ENCODE measurements around the gene SYT17.

Gene SYT17

GRCh38 chr16:19274165-19274797, 106.2 kb downstream of the SYT17 start:
- Histone ChIP-seq H3F3A (ENCODE audit: control insufficient read depth, insufficient read depth) (no peaks in the 10 kb centered on the region), H3K4me2 (ENCODE audit: low read length) (no peak overlapping the region), H3K79me2 (ENCODE audit: control insufficient read depth, low read length) (no peaks in the 10 kb centered on the region), H3K9me3 (ENCODE audit: control insufficient read depth, insufficient read depth, low read length) (peaks cover 3% of the 10 kb centered on the region; the same call in 1 of the 2 replicates), H3K36me3 (ENCODE audit: control insufficient read depth, low read length) (no peaks in the 10 kb centered on the region), H3K4me3 (ENCODE audit: low read length) (no peak overlapping the region), H3K27me3 (ENCODE audit: control insufficient read depth, low read length) (no peaks in the 10 kb centered on the region), H3K27ac (ENCODE audit: low read depth, low read length) (no peak overlapping the region), H3K4me1 (ENCODE audit: control insufficient read depth, low read length) (no peaks in the 10 kb centered on the region), H4K20me1 (ENCODE audit: control insufficient read depth, insufficient read depth, low read depth, low read length) (no peaks in the 10 kb centered on the region), H3K9me2 (replicated peaks; ENCODE audit: control insufficient read depth, low read length) (no peaks in the 10 kb centered on the region)
- TF ChIP-seq EZH2phosphoT487 (IDR thresholded peaks at IDR 0.05; ENCODE audit: borderline replicate concordance, low read length) (no peak), CTCF (IDR thresholded peaks at IDR 0.05; ENCODE audit: low read depth, low read length, poor library complexity, severe bottlenecking) (no peak)

- no peak overlapping the region for H3K4me2 ChIP-seq (ENCODE audit: low read length)
- no peak overlapping the region for H3K4me3 ChIP-seq (ENCODE audit: low read length)
- no peaks in the 10 kb centered on the region for H3K9me2 ChIP-seq (replicated peaks; ENCODE audit: control insufficient read depth, low read length)
- no peaks in the 10 kb centered on the region for H3F3A ChIP-seq (ENCODE audit: control insufficient read depth, insufficient read depth)
- TF ChIP-seq CTCF (IDR thresholded peaks at IDR 0.05; ENCODE audit: low read depth, low read length, poor library complexity, severe bottlenecking) (no peak), EZH2phosphoT487 (IDR thresholded peaks at IDR 0.05; ENCODE audit: borderline replicate concordance, low read length) (no peak)
- no peaks in the 10 kb centered on the region for H4K20me1 ChIP-seq (ENCODE audit: control insufficient read depth, insufficient read depth, low read depth, low read length)
- H3K4me1 ChIP-seq (ENCODE audit: control insufficient read depth, low read length) = no peaks in the 10 kb centered on the region
- H3K27ac ChIP-seq (ENCODE audit: low read depth, low read length) = no peak overlapping the region
- H3K79me2 ChIP-seq (ENCODE audit: control insufficient read depth, low read length) = no peaks in the 10 kb centered on the region
- peaks cover 4% of the 10 kb centered on the region; the same call in 1 of the 2 replicates for H3K27me3 ChIP-seq (ENCODE audit: control insufficient read depth, low read length)
- no peaks in the 10 kb centered on the region for H3K9me3 ChIP-seq (ENCODE audit: control insufficient read depth, insufficient read depth, low read length)
- no peaks in the 10 kb centered on the region for H3K36me3 ChIP-seq (ENCODE audit: control insufficient read depth, low read length)
These were observed 110.4 kb downstream of the SYT17 start for GRCh38 chr16:19278403-19278802.

- Histone ChIP-seq H3K27me3 (ENCODE audit: control insufficient read depth, low read length) (peaks cover 5% of the 10 kb centered on the region; the same call in 1 of the 2 replicates), H3K27ac (ENCODE audit: low read depth, low read length) (no peak overlapping the region)
- TF ChIP-seq EZH2phosphoT487 (IDR thresholded peaks at IDR 0.05; ENCODE audit: borderline replicate concordance, low read length) = no peak
- TF ChIP-seq CTCF (IDR thresholded peaks at IDR 0.05; ENCODE audit: low read depth, low read length, poor library complexity, severe bottlenecking) = no peak
These were observed 113.2 kb downstream of the SYT17 start for GRCh38 chr16:19281246-19281645.

More at GRCh38 chr16:19281246-19281645, 113.2 kb downstream of the SYT17 start:
- no peaks in the 10 kb centered on the region for H3F3A ChIP-seq (ENCODE audit: control insufficient read depth, insufficient read depth)
- no peak overlapping the region for H3K4me2 ChIP-seq (ENCODE audit: low read length)
- no peaks in the 10 kb centered on the region for H3K36me3 ChIP-seq (ENCODE audit: control insufficient read depth, low read length)
- no peaks in the 10 kb centered on the region for H4K20me1 ChIP-seq (ENCODE audit: control insufficient read depth, insufficient read depth, low read depth, low read length)
- no peaks in the 10 kb centered on the region for H3K9me2 ChIP-seq (replicated peaks; ENCODE audit: control insufficient read depth, low read length)
- no peaks in the 10 kb centered on the region for H3K4me1 ChIP-seq (ENCODE audit: control insufficient read depth, low read length)
- H3K9me3 ChIP-seq (ENCODE audit: control insufficient read depth, insufficient read depth, low read length) = no peaks in the 10 kb centered on the region
- no peak overlapping the region for H3K4me3 ChIP-seq (ENCODE audit: low read length)
- no peaks in the 10 kb centered on the region for H3K79me2 ChIP-seq (ENCODE audit: control insufficient read depth, low read length)

Data from DOHH2 (cell line).